ENCODE data around the gene GLDC. TPM values are rescaled to one million over a fixed set of nuclear protein-coding genes. Genes with fewer than 3 reads are reported as not detected.
"Not testable (repeated sequence)": the region's sequence is repeated elsewhere in the genome, so short reads cannot be mapped to it uniquely, and the experiment has no call there.

The GLDC gene
- 10 to 100 TPM; 21.4 to 24.1 (median 22.2) TPM for polyA plus RNA-seq (ENCODE audit: insufficient read length in 3 of 3)

GRCh38 chr9:6645355-6646292 is at the start of gene GLDC:
Gene GLDC (minus strand): TSS chr9:6645729. CDS start chr9:6645499, 230 bp downstream.
- peak in 1 of 3 donors; percentile 62 for DNase-seq (ENCODE audit: low read depth in 3 of 3, low spot score in 2 of 3)

- no peak for DNase-seq (ENCODE audit: low read depth in 3 of 3, low spot score in 2 of 3)
Measured at GRCh38 chr9:6692881-6693361, 47.4 kb upstream of the GLDC start.

- DNase-seq (ENCODE audit: low read depth in 3 of 3, low spot score in 2 of 3) = no peak
Measured at GRCh38 chr9:6692433-6692832, 46.9 kb upstream of the GLDC start.

- not testable (repeated sequence) for DNase-seq (ENCODE audit: low read depth in 3 of 3, low spot score in 2 of 3)
Measured at GRCh38 chr9:6690675-6691070, 45.1 kb upstream of the GLDC start.

- no peak for DNase-seq (ENCODE audit: low read depth in 3 of 3, low spot score in 2 of 3)
Measured at GRCh38 chr9:6689893-6690674, 44.6 kb upstream of the GLDC start.

- no peak for DNase-seq (ENCODE audit: low read depth in 3 of 3, low spot score in 2 of 3)
Measured at GRCh38 chr9:6687180-6687579, 41.7 kb upstream of the GLDC start.

- no peak for DNase-seq (ENCODE audit: low read depth in 3 of 3, low spot score in 2 of 3)
Measured at GRCh38 chr9:6686396-6686795, 40.9 kb upstream of the GLDC start.

- no peak for DNase-seq (ENCODE audit: low read depth in 3 of 3, low spot score in 2 of 3)
Measured at GRCh38 chr9:6681957-6682501, 36.5 kb upstream of the GLDC start.

GRCh38 chr9:6681147-6681956 is 35.8 kb upstream of the GLDC start:
- peak; percentile 91 to 95 (median 93) for DNase-seq (ENCODE audit: low read depth in 3 of 3, low spot score in 2 of 3)

- no peak for DNase-seq (ENCODE audit: low read depth in 3 of 3, low spot score in 2 of 3)
Measured at GRCh38 chr9:6680797-6681146, 35.2 kb upstream of the GLDC start.

GRCh38 chr9:6677803-6678202 is 32.3 kb upstream of the GLDC start:
- DNase-seq (ENCODE audit: low read depth in 3 of 3, low spot score in 2 of 3) = no peak

GRCh38 chr9:6676254-6676921 is 30.9 kb upstream of the GLDC start:
- no peak for DNase-seq (ENCODE audit: low read depth in 3 of 3, low spot score in 2 of 3)

GRCh38 chr9:6675268-6675667 is 29.7 kb upstream of the GLDC start:
- DNase-seq (ENCODE audit: low read depth in 3 of 3, low spot score in 2 of 3) = no peak

- DNase-seq (ENCODE audit: low read depth in 3 of 3, low spot score in 2 of 3) = no peak
Measured at GRCh38 chr9:6673326-6674025, 27.9 kb upstream of the GLDC start.

- no peak for DNase-seq (ENCODE audit: low read depth in 3 of 3, low spot score in 2 of 3)
Measured at GRCh38 chr9:6672118-6672517, 26.6 kb upstream of the GLDC start.

- DNase-seq (ENCODE audit: low read depth in 3 of 3, low spot score in 2 of 3) = no peak
Measured at GRCh38 chr9:6671416-6671815, 25.9 kb upstream of the GLDC start.

GRCh38 chr9:6669881-6670280 is 24.4 kb upstream of the GLDC start:
- DNase-seq (ENCODE audit: low read depth in 3 of 3, low spot score in 2 of 3) = no peak

- no peak for DNase-seq (ENCODE audit: low read depth in 3 of 3, low spot score in 2 of 3)
Measured at GRCh38 chr9:6667633-6668280, 22.2 kb upstream of the GLDC start.

GRCh38 chr9:6667080-6667479 is 21.6 kb upstream of the GLDC start:
- no peak for DNase-seq (ENCODE audit: low read depth in 3 of 3, low spot score in 2 of 3)
